ENCODE results near the gene PPFIBP1.

Gene PPFIBP1

DNA sequence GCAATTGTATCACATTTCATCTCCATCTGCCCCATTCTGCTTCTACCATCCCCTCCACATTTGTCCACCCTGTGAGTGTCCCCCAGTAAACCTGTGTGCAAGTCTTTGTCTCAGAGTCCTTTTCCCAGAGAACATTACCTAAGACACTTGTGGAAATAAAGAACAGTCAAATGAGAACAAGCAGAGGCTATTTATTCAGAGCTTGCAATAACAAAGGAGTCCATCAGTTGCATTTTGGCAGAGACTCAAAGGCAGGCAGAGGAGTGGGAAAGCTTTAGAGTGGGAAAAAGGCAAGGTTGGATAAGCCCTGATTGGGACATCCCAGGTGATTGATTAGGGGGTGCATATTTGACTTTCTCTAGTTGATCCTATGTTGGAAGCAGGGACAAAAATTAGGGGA lies 18.2 kb upstream of the PPFIBP1 start:
- TF ChIP-seq, protein P1, sequence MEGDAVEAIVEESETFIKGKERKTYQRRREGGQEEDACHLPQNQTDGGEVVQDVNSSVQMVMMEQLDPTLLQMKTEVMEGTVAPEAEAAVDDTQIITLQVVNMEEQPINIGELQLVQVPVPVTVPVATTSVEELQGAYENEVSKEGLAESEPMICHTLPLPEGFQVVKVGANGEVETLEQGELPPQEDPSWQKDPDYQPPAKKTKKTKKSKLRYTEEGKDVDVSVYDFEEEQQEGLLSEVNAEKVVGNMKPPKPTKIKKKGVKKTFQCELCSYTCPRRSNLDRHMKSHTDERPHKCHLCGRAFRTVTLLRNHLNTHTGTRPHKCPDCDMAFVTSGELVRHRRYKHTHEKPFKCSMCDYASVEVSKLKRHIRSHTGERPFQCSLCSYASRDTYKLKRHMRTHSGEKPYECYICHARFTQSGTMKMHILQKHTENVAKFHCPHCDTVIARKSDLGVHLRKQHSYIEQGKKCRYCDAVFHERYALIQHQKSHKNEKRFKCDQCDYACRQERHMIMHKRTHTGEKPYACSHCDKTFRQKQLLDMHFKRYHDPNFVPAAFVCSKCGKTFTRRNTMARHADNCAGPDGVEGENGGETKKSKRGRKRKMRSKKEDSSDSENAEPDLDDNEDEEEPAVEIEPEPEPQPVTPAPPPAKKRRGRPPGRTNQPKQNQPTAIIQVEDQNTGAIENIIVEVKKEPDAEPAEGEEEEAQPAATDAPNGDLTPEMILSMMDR (IDR thresholded peaks at IDR 0.05) = no peak
- Histone ChIP-seq H3K9me3 (no peaks in the 10 kb centered on the region), H3K27ac (peak overlapping the region; percentile 44 to 51), H3K4me3 (no peak overlapping the region), H3K36me3 (no peaks in the 10 kb centered on the region), H3K27me3 (no peaks in the 10 kb centered on the region), H3K4me1 (peaks cover 0 to 19% (median 8%) of the 10 kb centered on the region in 4 donors)
- intact Hi-C loops (cut with DNase I; ENCODE audit: low total_unique reads) = no loop called here
- DNase-seq = no peak

DNA sequence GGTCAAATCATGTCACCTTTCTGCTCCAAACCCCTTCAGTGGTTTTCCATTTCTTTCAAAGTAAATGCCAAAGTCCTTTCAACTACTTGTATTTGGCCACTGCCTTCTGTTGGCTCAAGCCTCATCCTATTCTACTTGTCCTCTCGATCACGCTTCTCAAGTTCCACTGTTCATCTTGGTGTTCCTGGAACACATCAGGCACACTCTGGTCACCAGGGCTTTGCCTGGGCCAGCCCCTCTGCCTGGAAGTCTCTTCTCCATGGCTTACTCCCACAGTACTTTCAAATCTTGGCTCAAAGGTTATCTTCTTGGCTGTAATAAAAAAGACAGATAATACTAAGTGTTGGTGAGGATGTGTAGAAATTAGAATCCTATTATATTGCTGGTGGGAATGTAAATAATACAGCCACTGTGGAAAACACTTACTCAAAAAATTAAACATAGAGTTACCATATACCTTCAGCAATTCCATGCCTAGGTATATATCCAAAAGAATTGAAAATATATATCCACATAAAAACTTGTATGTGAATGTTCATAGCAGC lies 17.3 kb upstream of the PPFIBP1 start:
- intact Hi-C loops (cut with DNase I; ENCODE audit: low total_unique reads) = no loop called here
- H3K27ac ChIP-seq = no peak overlapping the region
- no peak for DNase-seq

DNA sequence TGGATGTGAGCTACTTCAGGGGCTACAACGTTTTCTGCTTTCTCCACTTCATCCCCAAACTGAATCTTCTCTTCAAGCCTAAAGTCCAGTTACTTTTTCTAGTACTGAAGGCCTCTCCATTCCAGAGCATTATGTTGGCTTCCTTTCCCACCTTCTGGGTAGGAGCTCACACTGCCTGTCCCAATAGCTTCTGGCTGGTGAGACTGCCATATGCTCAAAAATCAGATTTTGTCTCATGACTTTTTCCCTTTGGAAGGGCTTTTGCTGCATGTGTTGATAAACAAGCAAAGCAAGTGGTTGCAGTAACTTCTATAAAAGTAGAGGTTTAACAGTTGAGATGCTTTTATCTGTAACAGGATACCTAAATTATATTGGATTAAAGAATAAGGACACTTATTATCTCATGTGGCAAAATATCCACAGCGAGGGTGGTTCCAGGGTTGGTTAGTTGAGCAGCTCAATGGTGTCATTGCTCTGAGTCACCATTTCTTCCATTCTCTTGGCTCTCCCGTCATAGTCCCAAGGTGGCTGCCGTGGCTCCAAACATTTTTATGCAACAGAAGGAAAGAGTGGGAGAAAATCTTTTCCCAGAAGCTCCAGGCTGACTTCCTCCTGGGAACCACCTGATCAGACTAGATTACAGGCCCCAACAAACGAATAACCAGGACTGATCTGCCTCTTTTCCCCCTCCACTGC lies 15.1 kb upstream of the PPFIBP1 start:
- Histone ChIP-seq H3K9me3 (no peaks in the 10 kb centered on the region), H3K27me3 (no peaks in the 10 kb centered on the region), H3K36me3 (no peaks in the 10 kb centered on the region), H3K4me3 (no peak overlapping the region), H3K27ac (no peak overlapping the region), H3K4me1 (peaks cover 0 to 30% (median 8%) of the 10 kb centered on the region in 4 donors)
- intact Hi-C loops (cut with DNase I; ENCODE audit: low total_unique reads) = no loop called here
- no peak for DNase-seq
- TF ChIP-seq, protein P1 (IDR thresholded peaks at IDR 0.05) = no peak

More for the DNA sequence above, 17.3 kb upstream of the PPFIBP1 start:
- H3K27me3 ChIP-seq = no peaks in the 10 kb centered on the region
- no peaks in the 10 kb centered on the region for H3K36me3 ChIP-seq
- no peak overlapping the region for H3K4me3 ChIP-seq
- H3K4me1 ChIP-seq = peaks cover 0 to 28% (median 8%) of the 10 kb centered on the region in 4 donors
- TF ChIP-seq, protein P1 (IDR thresholded peaks at IDR 0.05) = no peak
- no peaks in the 10 kb centered on the region for H3K9me3 ChIP-seq

DNA sequence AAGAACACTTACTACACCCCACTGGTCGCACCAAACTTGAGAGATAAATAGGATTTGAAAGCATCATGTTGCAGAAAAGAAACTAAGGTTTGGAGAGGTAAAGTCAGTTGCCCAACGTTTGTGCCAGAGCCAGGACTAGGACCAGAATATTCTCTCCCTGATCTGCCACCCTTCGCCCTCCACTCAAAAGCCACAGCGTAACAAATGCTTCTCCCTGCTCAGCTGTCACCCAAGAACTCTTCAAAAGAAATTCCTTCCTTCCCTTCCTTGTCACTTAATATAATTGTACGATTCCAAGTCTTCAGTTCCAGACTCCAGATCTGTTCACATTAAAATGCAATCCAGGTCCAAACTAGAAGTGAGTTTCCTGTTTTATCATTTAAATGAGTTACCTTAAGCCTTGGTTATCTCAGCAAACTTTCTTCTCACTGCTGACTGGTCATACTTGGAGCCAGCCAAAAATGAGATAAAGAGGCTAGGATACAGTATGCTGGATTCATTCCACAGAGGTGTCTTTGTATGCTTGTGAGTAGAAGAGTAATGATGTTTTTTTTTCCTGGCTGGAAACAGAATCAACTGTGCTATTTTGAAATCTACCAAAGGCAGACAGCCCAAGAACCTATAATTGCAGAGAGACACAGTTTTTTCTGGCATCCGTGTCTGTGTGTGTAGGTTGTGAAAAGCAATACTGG lies 12.8 kb upstream of the PPFIBP1 start:
- Histone ChIP-seq H3K27me3 (no peaks in the 10 kb centered on the region), H3K9me3 (no peaks in the 10 kb centered on the region), H3K4me3 (no peak overlapping the region), H3K36me3 (no peaks in the 10 kb centered on the region), H3K27ac (peak overlapping the region; percentile 8 to 53), H3K4me1 (peaks cover 0 to 12% (median 0%) of the 10 kb centered on the region in 4 donors)
- intact Hi-C loops (cut with DNase I; ENCODE audit: low total_unique reads) = no loop called here
- TF ChIP-seq, protein P1 (IDR thresholded peaks at IDR 0.05) = no peak
- no peak for DNase-seq

DNA sequence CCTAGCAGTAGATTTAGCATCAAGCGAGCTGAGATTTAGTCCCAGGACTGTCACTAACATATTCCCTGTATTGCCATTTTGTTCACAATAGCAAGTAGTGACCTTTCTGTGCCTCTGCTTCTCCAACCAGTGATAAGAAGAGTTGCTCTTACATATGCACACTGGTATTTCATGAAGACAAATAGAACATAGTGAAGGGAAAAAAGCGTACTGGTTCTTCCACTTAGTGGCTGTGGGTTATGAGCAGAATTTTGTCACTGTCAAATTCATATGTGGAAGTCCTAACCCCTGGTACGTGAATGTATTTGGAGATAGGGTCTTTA lies 12.3 kb upstream of the PPFIBP1 start:
- Histone ChIP-seq H3K27ac (peak overlapping the region; percentile 8 to 53), H3K36me3 (no peaks in the 10 kb centered on the region), H3K27me3 (no peaks in the 10 kb centered on the region), H3K4me1 (peaks cover 0 to 12% (median 0%) of the 10 kb centered on the region in 4 donors), H3K4me3 (no peak overlapping the region), H3K9me3 (no peaks in the 10 kb centered on the region)
- TF ChIP-seq, protein P1 (IDR thresholded peaks at IDR 0.05) = no peak
- no peak for DNase-seq
- intact Hi-C loops (cut with DNase I; ENCODE audit: low total_unique reads) = no loop called here
